ENCODE measurements around the gene RIMBP3B. TPM values are rescaled to one million over a fixed set of nuclear protein-coding genes. Genes with fewer than 3 reads are reported as not detected.
A peak's percentile ranks its signal among the peaks of the same experiment; 100 is the strongest.
"Not testable (repeated sequence)": the region's sequence is repeated elsewhere in the genome, so short reads cannot be mapped to it uniquely, and the experiment has no call there.

RIMBP3B gene
- total and polyA plus RNA-seq, 2 of the 8 experiments (the other 6 are each of a cell fraction or from before 2014, with no cell fraction given): 0.02 to 0.19 TPM

DNA sequence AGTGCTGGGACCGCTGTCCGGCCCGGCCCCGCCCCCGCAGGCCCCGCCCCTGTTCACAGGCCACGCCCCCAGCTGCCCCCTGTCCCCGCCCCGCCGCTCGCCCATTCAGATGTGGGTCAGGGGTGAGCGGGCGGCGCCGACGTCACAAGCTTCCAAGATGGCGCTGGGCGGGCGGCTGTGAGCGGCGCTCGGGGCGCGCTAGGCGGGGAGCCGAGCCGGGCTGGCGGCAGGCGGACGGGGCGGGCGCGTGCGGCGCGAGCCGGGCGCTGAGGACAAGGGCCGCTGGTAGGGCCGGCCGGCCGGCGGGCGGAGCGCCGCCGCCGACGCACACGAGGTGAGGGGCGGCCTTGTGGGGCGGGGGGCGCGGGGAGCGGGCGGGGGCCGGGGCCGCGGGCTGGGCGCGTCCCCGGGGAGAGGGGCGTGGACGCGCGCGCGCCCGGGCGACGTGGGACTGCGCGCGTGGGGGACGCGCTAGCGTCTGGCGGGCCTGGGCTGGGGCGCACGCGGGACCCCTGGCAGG lies 33.7 kb downstream of the RIMBP3B start, which contains the start of gene HIC2:
Gene HIC2 (plus strand): TSS at position 145 of the 520 bp plus-strand sequence. CDS start 25,461 bp downstream, outside the sequence.
- H3K27me3 ChIP-seq (replicated peaks in 1 of 4; ENCODE audit: control insufficient read depth in 3 of 4, extremely low read depth in 1 of 4, insufficient read depth in 3 of 4, low read length in 3 of 4); FAIRE-seq; H4K5ac ChIP-seq (ENCODE audit: insufficient read length, low read depth, low read length); H4K20me1 ChIP-seq (replicated peaks in 1 of 2; ENCODE audit: control insufficient read depth in 1 of 2, insufficient read depth in 2 of 2, low read length in 2 of 2); H2AFZ ChIP-seq (ENCODE audit: low read length); CTCF ChIA-PET (ENCODE audit: partially characterized antibody); H3K56ac ChIP-seq (replicated peaks; ENCODE audit: insufficient read length, low read depth, low read length); H2BK20ac ChIP-seq (ENCODE audit: low read length); H2BK120ac ChIP-seq (replicated peaks; ENCODE audit: low read depth, low read length); H3K23ac ChIP-seq (ENCODE audit: insufficient read length); H3K36me3 ChIP-seq (ENCODE audit: control insufficient read depth in 2 of 4, insufficient read depth in 4 of 4, low read length in 3 of 4); H3K18ac ChIP-seq (ENCODE audit: extremely low read depth, low read length); H3K4ac ChIP-seq (replicated peaks; ENCODE audit: insufficient read length, low read depth, low read length); H3K4me1 ChIP-seq (replicated peaks in 1 of 4; ENCODE audit: control insufficient read depth in 3 of 4, insufficient read depth in 4 of 4, low read length in 3 of 4); H3K79me1 ChIP-seq (ENCODE audit: low read depth, low read length); H4K8ac ChIP-seq (ENCODE audit: extremely low read depth, insufficient read depth, low read length); H3K27ac ChIP-seq (ENCODE audit: low read depth, low read length); H3K23me2 ChIP-seq (ENCODE audit: low read depth, low read length); POLR2A ChIA-PET (ENCODE audit: partially characterized antibody); H2BK12ac ChIP-seq (ENCODE audit: low read depth, low read length); H3K9me3 ChIP-seq (ENCODE audit: insufficient read depth in 2 of 2, low read depth in 1 of 2, low read length in 1 of 2); H3K14ac ChIP-seq (ENCODE audit: insufficient read length); H2BK15ac ChIP-seq (ENCODE audit: low read length); H2AK5ac ChIP-seq (ENCODE audit: low read depth, low read length); H3K79me2 ChIP-seq (ENCODE audit: control insufficient read depth in 1 of 2, insufficient read depth in 2 of 2, low read length in 2 of 2); H2BK5ac ChIP-seq (ENCODE audit: low read depth, low read length); H4K91ac ChIP-seq (replicated peaks; ENCODE audit: insufficient read length, low read length): not testable (repeated sequence)
- Histone ChIP-seq H3K4me2 (ENCODE audit: insufficient read depth in 1 of 2, low read depth in 2 of 2, low read length in 2 of 2) (peak within 1 kb of the TSS in 1 of 2 experiments; percentile 54; a peak in 2 of 4 replicates), H3K9ac (replicated peaks in 1 of 4; ENCODE audit: extremely low read depth in 1 of 4, low read depth in 3 of 4, low read length in 3 of 4) (peak within 1 kb of the TSS in 1 of 4 experiments; percentile 34; a peak in 1 of 7 replicates), H3K4me3 (ENCODE audit: extremely low read depth in 1 of 4, insufficient read depth in 2 of 4, low read depth in 3 of 4, low read length in 4 of 4) (peak within 1 kb of the TSS; percentile 27 to 45 (median 38); a peak in 6 of 8 replicates)
- WGBS, 2 experiments (ENCODE audit: extremely low coverage in 1 of 2, insufficient coverage in 1 of 2, insufficient read length in 1 of 2, insufficient replicate concordance in 2 of 2, low coverage in 1 of 2, low lambda C conversion rate in 2 of 2, missing lambda C conversion rate in 1 of 2): 4% methylated on average over 10 of the region's 81 CpGs; no CpG with 5 or more reads in 1 of the 2 experiments
- peak in 1 of 2 experiments; percentile 69 for DNase-seq (ENCODE audit: low read depth in 1 of 2, low spot score in 2 of 2)

DNA sequence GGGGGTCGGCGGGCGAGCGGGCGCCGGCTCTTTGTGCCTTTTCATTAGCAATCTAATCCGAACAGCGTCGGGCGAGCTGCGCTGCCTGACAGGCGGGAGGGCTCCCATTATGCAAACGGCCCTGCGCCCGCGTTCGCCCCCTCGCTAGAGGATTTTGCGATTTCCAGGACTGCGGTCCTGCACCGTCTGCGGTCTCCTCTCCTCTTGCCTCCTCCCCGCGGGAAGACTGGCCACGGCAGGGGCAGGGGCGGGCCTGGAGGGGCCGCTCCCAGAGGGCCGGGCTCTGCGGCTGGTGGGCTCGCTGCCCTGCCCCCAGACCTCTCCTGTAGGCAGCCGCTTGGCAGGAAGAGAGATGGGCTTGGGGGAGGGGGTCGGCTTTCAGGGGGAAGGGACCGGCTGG lies 34.3 kb downstream of the RIMBP3B start:
- H2BK15ac ChIP-seq (ENCODE audit: low read length); FAIRE-seq; H3K4ac ChIP-seq (replicated peaks; ENCODE audit: insufficient read length, low read depth, low read length); H2BK120ac ChIP-seq (replicated peaks; ENCODE audit: low read depth, low read length); H4K5ac ChIP-seq (ENCODE audit: insufficient read length, low read depth, low read length); H2AFZ ChIP-seq (ENCODE audit: low read length); H2BK12ac ChIP-seq (ENCODE audit: low read depth, low read length); H4K91ac ChIP-seq (replicated peaks; ENCODE audit: insufficient read length, low read length); CTCF ChIA-PET (ENCODE audit: partially characterized antibody); H3K4me1 ChIP-seq (replicated peaks in 1 of 4; ENCODE audit: control insufficient read depth in 3 of 4, insufficient read depth in 4 of 4, low read length in 3 of 4); H3K56ac ChIP-seq (replicated peaks; ENCODE audit: insufficient read length, low read depth, low read length); H2BK20ac ChIP-seq (ENCODE audit: low read length); H3K23ac ChIP-seq (ENCODE audit: insufficient read length); H3K79me1 ChIP-seq (ENCODE audit: low read depth, low read length); H3K9me3 ChIP-seq (ENCODE audit: insufficient read depth in 2 of 2, low read depth in 1 of 2, low read length in 1 of 2); H3K36me3 ChIP-seq (ENCODE audit: control insufficient read depth in 2 of 4, insufficient read depth in 4 of 4, low read length in 3 of 4); H3K27me3 ChIP-seq (replicated peaks in 1 of 4; ENCODE audit: control insufficient read depth in 3 of 4, extremely low read depth in 1 of 4, insufficient read depth in 3 of 4, low read length in 3 of 4); H3K9ac ChIP-seq (replicated peaks in 1 of 4; ENCODE audit: extremely low read depth in 1 of 4, low read depth in 3 of 4, low read length in 3 of 4); H3K14ac ChIP-seq (ENCODE audit: insufficient read length); H2AK5ac ChIP-seq (ENCODE audit: low read depth, low read length); H4K20me1 ChIP-seq (replicated peaks in 1 of 2; ENCODE audit: control insufficient read depth in 1 of 2, insufficient read depth in 2 of 2, low read length in 2 of 2); H3K27ac ChIP-seq (ENCODE audit: low read depth, low read length); POLR2A ChIA-PET (ENCODE audit: partially characterized antibody); H3K79me2 ChIP-seq (ENCODE audit: control insufficient read depth in 1 of 2, insufficient read depth in 2 of 2, low read length in 2 of 2); H2BK5ac ChIP-seq (ENCODE audit: low read depth, low read length); H3K23me2 ChIP-seq (ENCODE audit: low read depth, low read length); H3K18ac ChIP-seq (ENCODE audit: extremely low read depth, low read length); H4K8ac ChIP-seq (ENCODE audit: extremely low read depth, insufficient read depth, low read length): not testable (repeated sequence)
- no CpG with 5 or more reads among the region's 33 CpGs for WGBS, 2 experiments (ENCODE audit: extremely low coverage in 1 of 2, insufficient coverage in 1 of 2, insufficient read length in 1 of 2, insufficient replicate concordance in 2 of 2, low coverage in 1 of 2, low lambda C conversion rate in 2 of 2, missing lambda C conversion rate in 1 of 2)
- Histone ChIP-seq H3K4me3 (ENCODE audit: extremely low read depth in 1 of 4, insufficient read depth in 2 of 4, low read depth in 3 of 4, low read length in 4 of 4) (peak overlapping the region; percentile 27 to 45 (median 38); a peak in 6 of 8 replicates), H3K4me2 (ENCODE audit: insufficient read depth in 1 of 2, low read depth in 2 of 2, low read length in 2 of 2) (peak overlapping the region in 1 of 2 experiments; percentile 51; a peak in 1 of 4 replicates)
- DNase-seq (ENCODE audit: low read depth in 1 of 2, low spot score in 2 of 2): peak in 1 of 2 experiments; percentile 54
